ENCODE results near the gene MMP11.

The MMP11 gene

DNA sequence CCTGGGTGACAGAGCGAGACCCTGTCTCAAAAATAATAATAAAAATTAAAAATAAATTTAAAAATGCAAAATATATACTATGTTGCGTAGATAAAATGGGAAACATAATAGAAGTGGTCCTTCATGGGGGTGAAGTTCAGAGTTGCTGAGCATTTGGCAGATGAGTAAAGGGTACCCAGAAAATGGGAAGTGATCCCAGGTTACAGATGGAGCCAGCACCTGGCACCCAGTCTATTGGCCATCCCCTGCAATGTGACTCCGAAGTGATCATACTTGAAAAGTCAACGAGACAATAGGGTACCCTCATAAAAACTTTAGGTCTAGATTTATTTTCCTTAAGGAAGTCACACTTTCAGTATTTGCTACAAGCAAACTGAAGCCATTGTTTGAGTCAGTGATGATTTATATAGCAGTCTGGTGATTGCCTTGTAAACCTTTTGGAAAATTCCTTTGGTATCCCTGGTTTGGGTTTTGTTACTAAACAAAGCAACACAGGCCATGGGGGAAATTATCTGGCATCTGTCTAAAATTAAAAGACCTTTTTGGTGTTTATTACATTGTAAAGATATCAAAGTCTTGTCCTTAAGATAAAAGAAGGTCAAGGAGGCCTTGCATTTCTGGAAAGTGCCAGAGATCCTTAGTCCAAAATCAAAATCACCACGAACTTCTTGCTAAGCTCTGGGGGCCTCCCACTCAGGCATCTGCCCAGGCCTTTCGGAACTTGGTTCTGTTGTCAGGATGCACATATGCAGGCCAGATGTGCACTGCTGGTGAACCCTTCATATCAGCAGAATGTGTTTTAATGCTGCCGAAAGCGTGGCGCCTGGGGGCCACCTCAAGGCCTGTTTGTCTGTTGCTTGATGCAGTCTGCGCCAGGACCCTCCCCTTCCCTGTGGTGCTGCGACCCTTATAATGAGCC lies 18.4 kb downstream of the MMP11 start:
- FAIRE-seq (no peak), DNase-seq (ENCODE audit: insufficient read length, low spot score) (no peak)
- TF ChIP-seq POLR2A (IDR thresholded peaks at IDR 0.05; ENCODE audit: low read depth, low read length), result no peak

DNA sequence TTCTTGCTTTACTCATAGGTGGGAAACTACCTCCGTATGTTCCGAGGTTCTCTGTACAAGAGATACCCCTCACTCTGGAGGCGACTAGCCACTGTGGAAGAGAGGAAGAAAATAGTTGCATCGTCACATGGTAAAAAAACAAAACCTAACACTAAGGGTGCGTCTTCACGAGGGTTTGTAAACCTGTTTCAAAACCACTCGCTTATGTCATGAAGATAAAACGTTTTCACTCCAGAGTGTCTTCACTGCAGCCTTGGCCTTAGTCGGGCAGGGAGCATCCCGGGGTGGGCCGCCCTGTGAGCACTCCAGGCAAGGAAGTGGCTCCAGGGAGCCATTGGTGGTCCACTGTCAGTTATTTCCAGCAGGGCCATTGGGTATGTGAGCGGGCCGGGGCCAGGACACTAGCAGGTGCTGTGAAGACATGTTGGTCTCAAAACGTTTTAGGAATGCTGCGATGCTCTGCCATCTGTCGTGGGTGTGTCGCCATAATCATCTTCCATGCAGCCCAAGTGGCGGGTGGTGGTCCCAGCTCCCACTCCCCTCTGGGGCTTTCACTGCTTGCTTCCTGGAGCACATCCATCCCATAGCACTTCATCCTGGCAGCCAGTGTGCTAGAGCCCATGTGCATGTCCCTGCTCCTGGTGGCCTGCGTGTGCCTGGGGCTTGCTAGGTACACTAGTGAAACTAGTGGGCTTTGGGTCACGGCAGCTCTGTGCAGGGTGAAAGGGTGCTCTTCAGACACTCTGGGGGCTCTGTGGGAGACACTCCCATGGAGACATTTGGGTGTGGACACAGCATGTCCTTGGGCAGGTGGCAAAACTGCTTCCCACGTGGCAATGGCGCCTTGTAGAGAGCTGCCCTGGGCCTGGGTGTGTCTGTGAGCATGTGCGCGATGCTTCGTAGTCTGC lies 19.3 kb downstream of the MMP11 start:
- DNase-seq (ENCODE audit: insufficient read length, low spot score) (no peak), FAIRE-seq (no peak)
- no peak for TF ChIP-seq POLR2A (IDR thresholded peaks at IDR 0.05; ENCODE audit: low read depth, low read length)

DNA sequence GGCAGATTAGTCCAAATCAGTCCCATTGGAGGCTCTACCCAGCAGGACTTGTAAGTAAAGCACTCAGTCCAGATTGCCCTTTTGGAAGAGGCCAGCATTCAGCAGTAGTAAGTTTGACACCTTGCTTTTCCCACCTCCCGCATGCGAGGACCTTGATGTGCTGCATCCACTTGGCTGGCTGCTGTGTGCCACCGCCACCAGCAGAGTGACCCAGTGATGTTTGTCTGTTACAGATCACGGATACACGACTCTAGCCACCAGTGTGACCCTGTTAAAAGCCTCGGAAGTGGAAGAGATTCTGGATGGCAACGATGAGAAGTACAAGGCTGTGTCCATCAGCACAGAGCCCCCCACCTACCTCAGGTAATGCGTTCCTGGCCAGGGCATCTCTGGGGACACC lies 20.7 kb downstream of the MMP11 start:
- no peak for FAIRE-seq

DNA sequence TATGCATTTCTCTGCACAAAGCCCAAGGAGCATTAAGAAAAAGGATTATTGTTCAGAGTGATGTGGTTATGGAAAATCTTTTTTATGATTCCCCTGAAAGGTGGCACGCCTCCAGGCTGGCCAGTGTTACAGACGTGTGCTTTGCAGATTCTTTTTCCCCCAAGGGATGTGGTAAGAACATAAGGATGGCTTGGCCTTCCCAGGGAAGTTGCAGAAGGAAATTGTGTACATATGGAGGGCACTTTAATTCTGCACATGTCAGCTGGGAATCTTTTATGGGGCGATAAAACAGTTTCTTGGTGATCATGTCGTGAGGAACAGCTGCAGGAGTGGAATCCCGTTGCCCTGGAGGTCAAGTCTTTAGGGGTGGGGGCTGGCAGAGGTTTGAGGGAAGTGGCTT lies 23.8 kb downstream of the MMP11 start:
- DNase-seq (ENCODE audit: insufficient read length, low spot score) (no peak), FAIRE-seq (no peak)
- no peak for TF ChIP-seq POLR2A (IDR thresholded peaks at IDR 0.05; ENCODE audit: low read depth, low read length)

More for the DNA sequence above, 20.7 kb downstream of the MMP11 start:
- TF ChIP-seq POLR2A (IDR thresholded peaks at IDR 0.05; ENCODE audit: low read depth, low read length), result no peak
- no peak for DNase-seq (ENCODE audit: insufficient read length, low spot score)

DNA sequence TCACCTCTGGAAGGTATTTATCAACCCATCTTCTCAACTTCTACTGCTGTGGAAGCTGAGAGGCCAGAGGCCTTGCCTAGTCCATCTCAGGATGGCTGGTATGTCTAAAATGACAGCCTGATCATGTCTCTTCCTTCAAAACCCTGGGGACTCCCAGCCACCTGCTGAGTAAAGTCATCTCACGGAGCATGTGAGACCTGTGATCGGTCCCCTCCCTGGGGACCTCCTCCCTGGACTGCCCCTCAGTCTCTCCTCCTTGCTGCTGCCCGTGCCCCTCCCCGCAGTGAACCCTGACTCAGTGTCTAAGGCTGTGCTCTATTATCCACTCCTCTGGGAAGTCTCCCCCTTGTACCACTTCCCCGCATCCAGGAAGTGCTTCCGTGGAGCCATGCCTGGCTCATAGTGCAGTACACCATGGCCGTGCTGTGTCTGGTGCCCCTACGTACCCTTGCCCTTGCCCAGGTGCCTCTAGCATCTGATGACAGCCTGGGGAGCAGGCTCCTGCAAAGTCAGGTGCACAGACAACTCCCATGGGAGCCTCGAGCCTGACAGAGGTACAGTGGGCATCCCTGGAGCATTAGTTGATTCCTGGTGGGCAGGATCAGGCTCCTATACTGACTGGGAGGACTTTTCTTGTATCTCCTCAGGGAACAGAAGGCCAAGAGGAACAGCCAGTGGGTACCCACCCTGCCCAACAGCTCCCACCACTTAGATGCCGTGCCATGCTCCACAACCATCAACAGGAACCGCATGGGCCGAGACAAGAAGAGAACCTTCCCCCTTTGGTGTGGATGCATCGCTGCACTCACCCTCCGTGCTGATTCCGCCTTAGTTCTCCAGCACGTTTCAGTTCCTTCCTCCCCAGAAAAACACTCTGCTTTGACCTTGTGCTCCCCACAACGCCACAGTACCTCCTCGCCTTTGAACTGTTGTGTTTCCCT lies 27.9 kb downstream of the MMP11 start:
- no peak for FAIRE-seq
- no peak for DNase-seq (ENCODE audit: insufficient read length, low spot score)
- no peak for TF ChIP-seq POLR2A (IDR thresholded peaks at IDR 0.05; ENCODE audit: low read depth, low read length)

DNA sequence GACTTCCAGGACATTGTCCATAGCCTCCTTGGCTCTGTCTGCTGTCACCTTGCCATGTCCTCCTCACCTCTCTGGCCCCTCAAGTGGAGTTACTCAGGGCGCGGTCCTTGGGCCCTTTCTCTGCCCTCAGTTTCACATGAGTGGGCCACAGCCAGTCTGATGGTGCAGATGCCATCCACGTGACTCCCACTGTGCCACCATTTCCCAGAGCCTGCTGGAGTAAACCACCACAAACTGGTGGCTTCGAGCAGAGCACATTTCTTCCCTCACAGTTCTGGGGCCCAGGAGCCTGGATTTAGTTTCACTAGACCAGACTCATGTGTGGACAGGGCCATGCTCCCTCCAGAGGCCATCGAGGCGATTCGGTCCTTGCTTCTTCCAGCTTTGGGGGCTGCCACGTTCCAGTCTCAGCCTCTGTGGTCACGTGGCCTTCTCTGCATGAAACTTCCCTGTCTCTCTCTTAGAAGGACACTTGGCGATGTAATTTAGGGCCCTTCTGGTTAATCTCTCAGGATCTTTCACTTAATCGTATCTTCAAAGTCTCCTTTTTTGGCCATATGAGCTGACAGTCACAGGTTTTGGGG lies 28.7 kb downstream of the MMP11 start:
- no peak for TF ChIP-seq POLR2A (IDR thresholded peaks at IDR 0.05; ENCODE audit: low read depth, low read length)
- FAIRE-seq, result no peak

DNA sequence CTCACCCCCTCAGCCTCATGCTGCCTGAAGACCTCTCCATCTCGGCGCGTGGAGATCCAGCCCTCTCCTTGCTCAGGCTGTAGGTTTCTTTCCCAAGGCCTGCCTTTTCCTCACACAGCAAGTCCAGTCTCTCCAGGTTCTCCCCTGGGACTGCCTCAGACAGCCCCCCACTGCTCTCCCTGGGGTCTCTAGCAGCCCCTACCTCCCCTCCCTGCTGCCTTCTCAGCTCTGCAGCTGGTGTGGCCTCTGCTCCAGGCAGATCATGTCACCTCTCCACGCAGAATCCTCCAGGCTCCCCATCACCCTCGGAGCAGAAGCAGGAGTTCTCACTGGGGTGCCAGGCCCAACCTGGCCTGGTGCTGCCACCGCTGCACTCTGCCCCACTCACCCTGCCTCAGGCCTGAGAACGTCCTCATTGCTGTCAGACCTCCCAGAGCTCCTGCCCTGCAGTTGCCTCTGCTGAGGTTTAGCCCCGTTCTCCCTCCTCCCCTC lies 29.3 kb downstream of the MMP11 start:
- FAIRE-seq (no peak), DNase-seq (ENCODE audit: insufficient read length, low spot score) (no peak)
- TF ChIP-seq POLR2A (IDR thresholded peaks at IDR 0.05; ENCODE audit: low read depth, low read length), result no peak

More for the DNA sequence above, 28.7 kb downstream of the MMP11 start:
- no peak for DNase-seq (ENCODE audit: insufficient read length, low spot score)

DNA sequence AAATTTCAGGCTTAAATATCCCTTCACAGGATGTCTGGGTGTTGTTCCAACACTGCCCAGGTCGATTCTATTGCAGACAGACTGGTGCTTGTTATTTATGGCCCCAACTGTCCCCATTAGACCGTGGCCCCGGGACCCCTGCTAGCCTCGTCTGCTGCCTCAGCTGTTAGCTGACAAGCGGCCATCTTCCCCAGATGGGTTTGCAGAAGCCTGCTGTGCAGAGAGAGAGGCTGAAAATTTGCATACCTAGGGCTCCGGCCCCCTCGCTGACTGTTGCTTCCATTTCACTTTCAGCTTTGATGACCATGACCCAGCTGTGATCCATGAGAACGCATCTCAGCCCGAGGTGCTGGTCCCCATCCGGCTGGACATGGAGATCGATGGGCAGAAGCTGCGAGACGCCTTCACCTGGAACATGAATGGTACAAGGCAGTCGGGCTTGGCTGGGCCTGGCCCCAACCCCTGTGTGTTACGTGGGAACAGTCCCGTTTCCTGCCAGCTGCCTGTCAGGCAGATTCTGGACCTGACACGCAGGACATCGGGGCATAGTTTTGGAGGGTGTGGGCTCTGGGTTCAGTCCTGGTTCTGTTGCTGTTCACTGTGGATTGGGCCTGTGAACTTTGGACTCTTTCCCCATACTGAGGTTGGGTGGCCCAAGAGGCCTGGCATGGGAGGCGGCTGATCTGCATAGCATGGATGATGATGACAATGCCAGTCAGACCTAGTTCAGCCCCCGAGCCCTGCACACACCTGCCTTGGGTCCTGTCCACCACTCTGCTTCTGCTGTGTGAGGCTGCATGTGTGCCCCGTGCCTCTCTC lies 30.6 kb downstream of the MMP11 start:
- no peak for DNase-seq (ENCODE audit: insufficient read length, low spot score)
- TF ChIP-seq POLR2A (IDR thresholded peaks at IDR 0.05; ENCODE audit: low read depth, low read length), result no peak
- no peak for FAIRE-seq

DNA sequence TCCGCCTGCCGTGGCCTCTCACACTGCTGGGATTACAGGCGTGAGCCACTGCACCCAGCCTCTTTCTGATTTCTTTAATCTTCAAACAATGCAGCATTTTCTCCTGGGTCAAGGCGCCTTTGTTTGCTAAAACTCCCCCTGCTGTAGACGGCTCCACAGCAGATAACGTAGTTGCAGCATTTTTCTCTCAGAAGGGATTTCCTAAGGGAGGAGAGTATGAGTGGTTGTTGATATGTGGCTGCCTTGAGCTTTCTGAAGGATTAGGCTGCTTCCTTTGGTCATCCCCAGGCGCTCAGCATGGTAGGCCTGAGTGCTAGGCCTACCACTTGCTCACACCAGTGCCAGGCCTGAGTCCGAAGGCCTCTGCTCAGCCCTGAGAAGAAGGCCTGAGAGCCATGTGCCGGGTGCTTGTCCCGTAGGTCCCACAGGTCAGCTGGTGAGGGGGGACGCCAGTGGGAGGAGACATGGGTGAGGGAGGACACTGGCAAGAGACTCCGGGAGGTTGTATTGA lies 32.2 kb downstream of the MMP11 start:
- no peak for FAIRE-seq

DNA sequence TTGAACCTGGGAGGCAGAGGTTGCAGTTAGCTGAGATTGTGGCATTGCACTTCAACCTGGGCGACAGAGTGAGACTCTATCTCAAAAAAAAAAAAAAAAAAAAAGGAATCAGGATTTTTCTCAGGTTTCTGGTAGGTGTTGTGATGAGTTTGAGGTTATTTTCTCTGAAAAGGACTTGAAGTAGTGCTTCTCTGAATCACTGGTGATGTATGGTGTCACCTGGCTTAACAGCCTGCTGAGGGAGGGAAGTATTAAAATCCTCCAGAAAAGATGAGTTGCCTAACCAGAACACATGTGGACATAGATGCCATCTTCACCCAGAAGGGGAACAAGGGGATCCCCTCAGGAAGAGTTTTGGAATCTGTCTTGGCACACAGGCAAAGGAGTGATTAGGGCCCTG lies 34.2 kb downstream of the MMP11 start:
- no peak for TF ChIP-seq POLR2A (IDR thresholded peaks at IDR 0.05; ENCODE audit: low read depth, low read length)
- FAIRE-seq (no peak), DNase-seq (ENCODE audit: insufficient read length, low spot score) (no peak)

More for the DNA sequence above, 32.2 kb downstream of the MMP11 start:
- no peak for DNase-seq (ENCODE audit: insufficient read length, low spot score)
- TF ChIP-seq POLR2A (IDR thresholded peaks at IDR 0.05; ENCODE audit: low read depth, low read length), result no peak

DNA sequence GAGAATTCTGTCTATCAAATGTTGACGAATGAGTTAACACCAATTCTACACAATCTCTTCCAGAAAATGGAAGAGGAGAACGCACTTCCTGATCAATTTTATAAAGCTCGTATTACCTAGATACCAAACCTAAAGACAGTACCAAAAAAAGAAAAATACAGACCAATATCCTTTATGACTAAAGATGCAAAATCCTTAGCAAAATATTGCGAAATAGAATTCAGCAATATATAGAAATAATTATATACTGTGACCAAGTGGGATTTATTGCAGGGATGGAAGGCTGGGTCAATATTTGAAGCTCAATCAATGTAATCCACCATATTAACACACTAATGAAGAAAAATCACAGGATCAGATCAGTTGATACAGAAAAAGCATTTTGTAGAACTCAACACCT lies 39.7 kb downstream of the MMP11 start:
- no peak for DNase-seq (ENCODE audit: insufficient read length, low spot score)
- TF ChIP-seq POLR2A (IDR thresholded peaks at IDR 0.05; ENCODE audit: low read depth, low read length), result no peak
- no peak for FAIRE-seq
